GM13977 (cell line): Measurements from ENCODE around the gene ZACN.

Source experiments
- DNase-seq: peaks from one replicate; pipeline ENCODE4 v3.0.0; 2012; ENCODE audit warnings: low spot score
- in situ Hi-C: fragments of 300-500 bp; cut with MboI; formaldehyde crosslinking; loops from one replicate; pipeline ENCODE4 v1.12.0; 2022; ENCODE audit warnings: low sequenced_read_pairs, low pct_unique_long_range_greater_than_20kb, mixed read lengths, inconsistent platforms; ENCODE audit not compliant: unreplicated experiment
- TF ChIP-seq, protein P1 (sequence below): IDR thresholded peaks from 2 replicates; pipeline ENCODE4 v1.5.1; 2012; ENCODE audit warnings: mild to moderate bottlenecking, control low read depth; ENCODE audit not compliant: insufficient read depth; ENCODE audit errors: extremely low read depth, missing control alignments

ZACN gene

DNA sequence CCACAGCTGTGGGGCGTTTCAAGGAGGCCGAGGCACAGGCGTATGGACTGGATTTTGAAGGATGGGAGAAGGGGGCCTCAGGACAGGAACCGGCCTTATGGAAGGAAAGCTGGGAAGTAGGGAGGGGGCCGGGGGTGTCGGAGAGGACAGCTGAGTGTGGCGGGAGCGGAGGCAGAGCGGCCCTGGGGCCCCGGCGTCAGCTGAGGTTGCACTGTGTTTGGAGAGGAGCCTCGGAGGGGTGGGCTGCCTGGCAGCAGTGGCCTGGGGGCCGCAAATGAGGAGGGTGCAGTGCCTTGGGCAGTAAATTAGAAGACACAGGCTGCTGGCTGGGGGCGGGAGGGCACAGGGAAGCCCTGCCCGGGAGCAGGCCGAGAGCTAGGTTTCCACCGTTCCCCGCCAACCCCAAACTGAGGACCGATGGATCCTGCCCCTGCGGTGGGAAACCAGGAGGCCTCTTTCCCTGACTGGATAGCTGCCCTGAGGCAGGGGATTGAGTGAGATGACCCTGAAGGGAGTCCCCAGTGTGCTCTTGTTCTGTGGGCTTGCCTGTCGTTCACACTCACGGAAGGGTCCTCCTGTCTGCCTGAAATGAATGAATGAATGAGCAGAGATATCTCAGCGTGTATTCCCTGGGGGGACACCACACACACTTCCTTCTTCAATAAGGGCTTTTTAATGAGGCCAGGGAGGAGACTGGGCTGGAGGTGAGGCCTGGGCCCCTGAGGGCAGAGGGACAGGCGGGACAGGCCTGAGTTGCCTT lies 43.6 kb downstream of the ZACN start:
- TF ChIP-seq, protein P1, sequence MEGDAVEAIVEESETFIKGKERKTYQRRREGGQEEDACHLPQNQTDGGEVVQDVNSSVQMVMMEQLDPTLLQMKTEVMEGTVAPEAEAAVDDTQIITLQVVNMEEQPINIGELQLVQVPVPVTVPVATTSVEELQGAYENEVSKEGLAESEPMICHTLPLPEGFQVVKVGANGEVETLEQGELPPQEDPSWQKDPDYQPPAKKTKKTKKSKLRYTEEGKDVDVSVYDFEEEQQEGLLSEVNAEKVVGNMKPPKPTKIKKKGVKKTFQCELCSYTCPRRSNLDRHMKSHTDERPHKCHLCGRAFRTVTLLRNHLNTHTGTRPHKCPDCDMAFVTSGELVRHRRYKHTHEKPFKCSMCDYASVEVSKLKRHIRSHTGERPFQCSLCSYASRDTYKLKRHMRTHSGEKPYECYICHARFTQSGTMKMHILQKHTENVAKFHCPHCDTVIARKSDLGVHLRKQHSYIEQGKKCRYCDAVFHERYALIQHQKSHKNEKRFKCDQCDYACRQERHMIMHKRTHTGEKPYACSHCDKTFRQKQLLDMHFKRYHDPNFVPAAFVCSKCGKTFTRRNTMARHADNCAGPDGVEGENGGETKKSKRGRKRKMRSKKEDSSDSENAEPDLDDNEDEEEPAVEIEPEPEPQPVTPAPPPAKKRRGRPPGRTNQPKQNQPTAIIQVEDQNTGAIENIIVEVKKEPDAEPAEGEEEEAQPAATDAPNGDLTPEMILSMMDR = no peak
- DNase-seq = peak; percentile 31
- in situ Hi-C loops = no loop called here

DNA sequence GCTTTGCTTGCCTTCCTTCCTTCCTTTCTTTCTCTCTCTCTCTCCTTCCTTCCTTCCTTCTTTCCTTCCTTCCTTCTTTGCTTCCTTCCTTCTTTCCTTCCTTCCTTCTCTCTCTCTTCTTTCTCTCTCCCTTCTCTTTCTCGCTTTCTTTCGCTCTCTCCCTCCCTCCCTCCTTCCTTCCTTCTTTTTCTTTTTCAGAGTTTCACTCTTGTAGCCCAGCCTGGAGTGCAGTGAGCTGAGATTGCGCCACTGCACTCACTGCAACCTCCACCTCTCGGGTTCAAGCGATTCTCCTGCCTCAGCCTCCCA lies 44.2 kb downstream of the ZACN start:
- TF ChIP-seq, protein P1 = no peak
- in situ Hi-C loops = no loop called here
- no peak for DNase-seq

DNA sequence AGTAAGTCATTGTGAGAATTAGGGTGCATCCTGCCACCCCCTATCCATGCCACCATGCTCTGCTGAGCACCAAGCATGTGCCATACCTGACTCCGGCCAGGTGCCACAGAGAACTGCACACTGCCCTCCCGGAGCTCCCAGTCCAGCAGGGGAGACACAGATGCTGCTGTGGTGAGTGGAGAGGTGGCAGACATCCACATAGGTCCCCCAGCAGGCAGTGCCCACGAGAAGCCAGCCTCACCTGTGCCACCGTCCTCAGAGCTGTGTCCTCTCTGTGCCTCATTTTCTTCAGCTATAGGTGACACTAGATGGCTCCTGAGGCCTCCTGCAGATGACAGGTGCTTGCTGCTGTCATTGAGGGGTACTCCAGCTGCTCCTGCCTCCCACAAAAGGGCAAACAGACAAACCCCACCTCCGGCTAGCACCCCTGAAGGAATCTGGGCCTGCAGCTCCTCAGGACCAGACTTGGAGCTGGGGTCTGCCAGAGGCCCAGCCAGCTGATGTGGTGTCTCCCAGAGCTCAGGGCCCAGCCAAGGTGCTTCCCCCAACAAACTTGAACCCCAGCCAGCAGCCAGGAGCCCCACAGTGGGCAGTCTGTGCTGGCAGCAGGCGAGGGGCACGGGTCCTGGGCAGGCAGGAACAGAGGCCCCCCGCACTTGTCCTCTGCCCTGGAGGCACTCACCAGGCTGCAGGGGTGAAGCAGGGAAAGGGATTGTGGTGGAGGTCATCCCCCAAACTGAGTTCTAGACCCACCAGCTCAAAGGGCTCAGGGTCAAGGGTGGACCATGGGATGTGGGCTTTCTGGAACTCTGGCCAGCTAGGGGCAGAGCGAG lies 45.0 kb downstream of the ZACN start:
- peak; percentile 24 for DNase-seq
- TF ChIP-seq, protein P1 = peak; percentile 12
- in situ Hi-C loops = no loop called here

DNA sequence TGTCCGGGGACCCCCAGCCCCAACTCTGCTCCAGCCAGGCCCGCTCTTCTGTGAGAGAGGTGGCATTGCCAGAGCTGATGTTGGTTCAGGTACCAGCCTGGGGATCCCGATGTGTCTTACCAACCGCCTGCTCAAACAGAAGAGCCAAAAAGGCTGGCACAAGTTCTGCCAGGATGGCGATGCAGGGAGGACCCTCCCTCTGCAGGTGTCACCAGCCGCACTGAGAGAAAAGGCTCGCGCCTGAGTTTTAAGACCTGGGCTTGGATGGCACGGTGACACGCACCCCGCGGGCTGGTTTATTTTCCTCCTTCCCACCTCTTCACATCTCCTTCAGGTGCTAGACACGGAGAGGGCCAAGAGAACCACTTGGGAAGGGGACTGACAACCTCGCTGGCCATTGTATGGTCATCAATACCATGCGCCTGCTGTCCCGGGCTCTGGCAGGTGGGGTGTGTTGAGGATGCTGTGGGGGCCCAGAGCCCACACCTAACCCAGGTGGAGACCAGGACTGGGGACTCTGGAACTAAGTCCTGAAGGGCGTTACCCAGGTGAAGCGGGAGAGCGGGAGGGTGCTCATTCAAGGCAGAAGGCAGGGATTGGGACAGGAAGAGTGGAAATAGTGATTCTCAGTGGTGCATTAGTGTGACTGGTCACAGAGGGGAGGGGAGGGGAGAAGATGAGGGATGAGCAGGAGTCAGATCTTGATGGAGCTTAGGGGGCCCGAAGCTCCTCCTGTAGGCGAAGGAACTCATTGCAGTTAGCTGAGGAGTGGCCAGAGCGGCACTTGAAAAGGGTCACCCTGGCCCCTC lies 45.8 kb downstream of the ZACN start:
- in situ Hi-C loops = loop anchor here (5.0 kb wide), 1 partner anchor 158 kb away; no protein-coding TSS in a partner anchor
- TF ChIP-seq, protein P1 = no peak
- peak; percentile 9 for DNase-seq

DNA sequence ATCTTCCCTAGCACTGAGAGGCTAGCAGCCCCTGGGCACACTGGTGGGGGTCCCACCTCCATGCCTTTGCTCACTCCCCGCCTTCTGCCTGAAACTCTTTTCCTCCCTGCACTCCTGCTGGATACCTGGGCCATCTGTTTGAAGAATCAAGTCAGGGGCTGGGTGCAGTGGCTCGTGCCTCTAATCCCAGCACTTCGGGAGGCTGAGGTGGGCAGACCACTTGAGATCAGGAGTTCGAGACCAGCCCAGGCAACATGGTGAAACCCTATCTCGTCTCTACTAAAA lies 46.4 kb downstream of the ZACN start:
- in situ Hi-C loops = loop anchor here (5.0 kb wide), 1 partner anchor 157 kb away; no protein-coding TSS in a partner anchor
- DNase-seq = no peak
- TF ChIP-seq, protein P1 = no peak

DNA sequence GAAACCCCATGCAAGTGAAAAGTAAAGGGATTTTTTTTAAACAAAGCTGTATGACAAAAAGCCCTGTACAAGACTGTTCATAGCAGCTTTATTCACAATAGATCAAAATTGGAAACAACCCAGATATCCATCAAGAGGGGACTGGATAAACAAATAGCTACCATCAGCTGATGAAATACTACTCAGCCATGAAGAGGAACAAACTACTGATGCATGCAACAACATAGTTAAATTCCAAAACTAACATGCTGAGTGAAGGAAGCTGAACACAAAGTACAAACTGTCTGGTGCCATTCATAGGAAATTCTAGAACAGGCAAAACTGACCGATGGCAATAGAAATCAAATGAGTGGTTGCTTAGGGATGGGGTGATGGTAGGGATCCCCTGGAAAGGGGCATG lies 46.9 kb downstream of the ZACN start:
- TF ChIP-seq, protein P1 = no peak
- no peak for DNase-seq
- in situ Hi-C loops = loop anchor here (5.0 kb wide), 1 partner anchor 156 kb away; no protein-coding TSS in a partner anchor
